ENCODE measurements around the gene PLLP.

Gene PLLP

DNA sequence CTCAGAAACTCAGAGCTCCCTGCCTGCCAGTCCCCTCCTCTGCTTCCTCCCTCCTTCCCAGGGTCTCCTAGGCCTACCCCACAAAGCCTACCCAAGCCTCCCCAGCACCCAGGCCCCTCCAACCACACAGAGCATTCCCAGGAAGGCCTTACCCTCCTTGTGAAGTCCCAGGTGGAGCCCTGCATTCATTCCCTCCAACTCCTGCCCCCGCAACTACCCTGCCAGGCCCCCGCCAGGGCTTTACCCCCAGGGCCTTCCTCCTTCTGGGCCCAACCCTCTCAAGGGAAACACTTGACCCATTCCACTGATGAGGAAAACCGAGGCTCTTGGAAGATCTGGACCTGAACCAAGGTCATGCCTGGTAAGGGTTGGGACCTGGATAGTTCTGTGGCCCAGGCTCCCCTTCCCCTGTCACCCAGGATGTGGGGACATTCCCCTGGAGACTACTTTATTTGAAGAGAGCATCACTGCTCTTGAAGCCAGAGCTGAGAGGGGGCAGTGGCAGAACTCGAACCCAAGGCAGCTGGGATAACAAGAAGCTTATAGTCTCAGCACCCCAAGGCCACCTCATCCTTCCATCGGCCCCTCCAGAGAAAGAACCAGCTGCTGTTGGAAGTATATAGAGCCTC lies 12.5 kb downstream of the PLLP start:
- TF ChIP-seq TEAD4 (IDR thresholded peaks at IDR 0.05) (no peak), TCF12 (IDR thresholded peaks at IDR 0.05; ENCODE audit: low read depth) (no peak), EP300 (IDR thresholded peaks at IDR 0.05; ENCODE audit: borderline replicate concordance) (no peak), EGR1 (IDR thresholded peaks at IDR 0.05) (no peak), RAD21 (IDR thresholded peaks at IDR 0.05; ENCODE audit: low read depth) (no peak), YY1 (IDR thresholded peaks at IDR 0.05; ENCODE audit: low read depth) (no peak), CEBPB (IDR thresholded peaks at IDR 0.05) (no peak), USF1 (IDR thresholded peaks at IDR 0.05) (no peak)
- TF ChIP-seq, protein P1, sequence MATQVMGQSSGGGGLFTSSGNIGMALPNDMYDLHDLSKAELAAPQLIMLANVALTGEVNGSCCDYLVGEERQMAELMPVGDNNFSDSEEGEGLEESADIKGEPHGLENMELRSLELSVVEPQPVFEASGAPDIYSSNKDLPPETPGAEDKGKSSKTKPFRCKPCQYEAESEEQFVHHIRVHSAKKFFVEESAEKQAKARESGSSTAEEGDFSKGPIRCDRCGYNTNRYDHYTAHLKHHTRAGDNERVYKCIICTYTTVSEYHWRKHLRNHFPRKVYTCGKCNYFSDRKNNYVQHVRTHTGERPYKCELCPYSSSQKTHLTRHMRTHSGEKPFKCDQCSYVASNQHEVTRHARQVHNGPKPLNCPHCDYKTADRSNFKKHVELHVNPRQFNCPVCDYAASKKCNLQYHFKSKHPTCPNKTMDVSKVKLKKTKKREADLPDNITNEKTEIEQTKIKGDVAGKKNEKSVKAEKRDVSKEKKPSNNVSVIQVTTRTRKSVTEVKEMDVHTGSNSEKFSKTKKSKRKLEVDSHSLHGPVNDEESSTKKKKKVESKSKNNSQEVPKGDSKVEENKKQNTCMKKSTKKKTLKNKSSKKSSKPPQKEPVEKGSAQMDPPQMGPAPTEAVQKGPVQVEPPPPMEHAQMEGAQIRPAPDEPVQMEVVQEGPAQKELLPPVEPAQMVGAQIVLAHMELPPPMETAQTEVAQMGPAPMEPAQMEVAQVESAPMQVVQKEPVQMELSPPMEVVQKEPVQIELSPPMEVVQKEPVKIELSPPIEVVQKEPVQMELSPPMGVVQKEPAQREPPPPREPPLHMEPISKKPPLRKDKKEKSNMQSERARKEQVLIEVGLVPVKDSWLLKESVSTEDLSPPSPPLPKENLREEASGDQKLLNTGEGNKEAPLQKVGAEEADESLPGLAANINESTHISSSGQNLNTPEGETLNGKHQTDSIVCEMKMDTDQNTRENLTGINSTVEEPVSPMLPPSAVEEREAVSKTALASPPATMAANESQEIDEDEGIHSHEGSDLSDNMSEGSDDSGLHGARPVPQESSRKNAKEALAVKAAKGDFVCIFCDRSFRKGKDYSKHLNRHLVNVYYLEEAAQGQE (IDR thresholded peaks at IDR 0.05; ENCODE audit: low read depth): no peak
- TF ChIP-seq, protein P2, sequence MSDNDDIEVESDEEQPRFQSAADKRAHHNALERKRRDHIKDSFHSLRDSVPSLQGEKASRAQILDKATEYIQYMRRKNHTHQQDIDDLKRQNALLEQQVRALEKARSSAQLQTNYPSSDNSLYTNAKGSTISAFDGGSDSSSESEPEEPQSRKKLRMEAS (IDR thresholded peaks at IDR 0.05): no peak

GRCh38 chr16:57271063-57271345 lies 13.5 kb downstream of the PLLP start:
- TF ChIP-seq EGR1 (IDR thresholded peaks at IDR 0.05) (no peak), ZBTB7A (IDR thresholded peaks at IDR 0.05; ENCODE audit: low read depth) (no peak), RAD21 (IDR thresholded peaks at IDR 0.05; ENCODE audit: low read depth) (no peak), TAF1 (IDR thresholded peaks at IDR 0.05; ENCODE audit: low read depth) (no peak), CEBPB (IDR thresholded peaks at IDR 0.05) (no peak), CREB1 (IDR thresholded peaks at IDR 0.05; ENCODE audit: low read depth) (no peak), USF1 (IDR thresholded peaks at IDR 0.05) (no peak), YY1 (IDR thresholded peaks at IDR 0.05; ENCODE audit: low read depth) (no peak), TEAD4 (IDR thresholded peaks at IDR 0.05) (no peak), FOXM1 (IDR thresholded peaks at IDR 0.05; ENCODE audit: borderline replicate concordance, low read depth) (no peak), NFIC (IDR thresholded peaks at IDR 0.05) (no peak), TCF12 (IDR thresholded peaks at IDR 0.05; ENCODE audit: low read depth) (no peak), EP300 (IDR thresholded peaks at IDR 0.05; ENCODE audit: borderline replicate concordance) (no peak)
- TF ChIP-seq, protein P2 (IDR thresholded peaks at IDR 0.05): no peak
- TF ChIP-seq, protein P1 (IDR thresholded peaks at IDR 0.05; ENCODE audit: low read depth): no peak

- TF ChIP-seq RAD21 (IDR thresholded peaks at IDR 0.05; ENCODE audit: low read depth): no peak
- no peak for TF ChIP-seq EGR1 (IDR thresholded peaks at IDR 0.05)
- TF ChIP-seq ZBTB7A (IDR thresholded peaks at IDR 0.05; ENCODE audit: low read depth): no peak
- no peak for TF ChIP-seq TCF12 (IDR thresholded peaks at IDR 0.05; ENCODE audit: low read depth)
- no peak for TF ChIP-seq TEAD4 (IDR thresholded peaks at IDR 0.05)
- no peak for TF ChIP-seq NFIC (IDR thresholded peaks at IDR 0.05)
- TF ChIP-seq CEBPB (IDR thresholded peaks at IDR 0.05): no peak
- TF ChIP-seq EP300 (IDR thresholded peaks at IDR 0.05; ENCODE audit: borderline replicate concordance): no peak
- TF ChIP-seq FOXM1 (IDR thresholded peaks at IDR 0.05; ENCODE audit: borderline replicate concordance, low read depth): no peak
- no peak for TF ChIP-seq USF1 (IDR thresholded peaks at IDR 0.05)
- TF ChIP-seq, protein P1 (IDR thresholded peaks at IDR 0.05; ENCODE audit: low read depth): no peak
- TF ChIP-seq, protein P2 (IDR thresholded peaks at IDR 0.05): no peak
- no peak for TF ChIP-seq YY1 (IDR thresholded peaks at IDR 0.05; ENCODE audit: low read depth)
- TF ChIP-seq CREB1 (IDR thresholded peaks at IDR 0.05; ENCODE audit: low read depth): no peak
These were observed 14.0 kb downstream of the PLLP start for GRCh38 chr16:57270221-57271062.

Measured in Ishikawa (cell line).